ENCODE data around the gene GRK5.

The GRK5 gene

DNA sequence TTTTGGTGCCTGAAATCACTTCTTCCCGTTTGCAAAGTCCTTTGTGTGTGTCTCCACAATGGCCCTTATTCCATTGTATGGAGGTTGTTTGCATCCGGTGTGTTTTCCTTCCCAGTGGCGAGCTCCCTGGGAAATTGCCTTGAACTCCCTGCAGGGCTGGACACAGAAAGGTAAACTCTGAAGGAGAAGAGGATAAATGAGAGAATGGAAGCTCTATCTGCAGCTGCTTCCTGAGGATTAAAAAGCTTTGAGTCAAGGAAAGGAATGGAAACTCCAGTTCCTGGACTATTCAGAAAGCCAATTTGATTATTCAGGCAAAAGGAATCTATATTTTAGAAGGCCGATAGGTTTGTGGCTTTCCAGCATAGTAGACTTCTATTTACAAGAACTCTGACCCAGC lies 4.4 kb upstream of the GRK5 start:
- Histone ChIP-seq H3K9ac (ENCODE audit: low read depth, low read length, poor library complexity, severe bottlenecking) (no peak overlapping the region), H3F3A (ENCODE audit: low read depth) (no peaks in the 10 kb centered on the region), H3K9me2 (replicated peaks; ENCODE audit: low read depth, low read length) (no peaks in the 10 kb centered on the region), H2AFZ (ENCODE audit: low read length) (no peak overlapping the region), H3K4me3 (ENCODE audit: low read length, poor library complexity, severe bottlenecking) (no peak overlapping the region), H3K4me1 (ENCODE audit: insufficient read depth, low read length, poor library complexity, severe bottlenecking) (peaks cover 7% of the 10 kb centered on the region), H3K4me2 (ENCODE audit: low read depth, low read length, poor library complexity, severe bottlenecking) (no peak overlapping the region), H3K36me3 (ENCODE audit: insufficient read depth, low read length) (no peaks in the 10 kb centered on the region), H4K20me1 (ENCODE audit: insufficient read depth, low read length, poor library complexity, severe bottlenecking) (no peaks in the 10 kb centered on the region), H3K9me3 (ENCODE audit: insufficient read depth, low read depth, low read length) (no peaks in the 10 kb centered on the region), H3K27me3 (ENCODE audit: insufficient read depth, low read length, poor library complexity, severe bottlenecking) (no peaks in the 10 kb centered on the region), H3K79me2 (ENCODE audit: insufficient read depth, low read length) (peaks cover 4% of the 10 kb centered on the region; the same call in 1 of the 2 replicates)
- TF ChIP-seq EZH2phosphoT487 (IDR thresholded peaks at IDR 0.05; ENCODE audit: borderline replicate concordance): no peak
- TF ChIP-seq, protein P1, sequence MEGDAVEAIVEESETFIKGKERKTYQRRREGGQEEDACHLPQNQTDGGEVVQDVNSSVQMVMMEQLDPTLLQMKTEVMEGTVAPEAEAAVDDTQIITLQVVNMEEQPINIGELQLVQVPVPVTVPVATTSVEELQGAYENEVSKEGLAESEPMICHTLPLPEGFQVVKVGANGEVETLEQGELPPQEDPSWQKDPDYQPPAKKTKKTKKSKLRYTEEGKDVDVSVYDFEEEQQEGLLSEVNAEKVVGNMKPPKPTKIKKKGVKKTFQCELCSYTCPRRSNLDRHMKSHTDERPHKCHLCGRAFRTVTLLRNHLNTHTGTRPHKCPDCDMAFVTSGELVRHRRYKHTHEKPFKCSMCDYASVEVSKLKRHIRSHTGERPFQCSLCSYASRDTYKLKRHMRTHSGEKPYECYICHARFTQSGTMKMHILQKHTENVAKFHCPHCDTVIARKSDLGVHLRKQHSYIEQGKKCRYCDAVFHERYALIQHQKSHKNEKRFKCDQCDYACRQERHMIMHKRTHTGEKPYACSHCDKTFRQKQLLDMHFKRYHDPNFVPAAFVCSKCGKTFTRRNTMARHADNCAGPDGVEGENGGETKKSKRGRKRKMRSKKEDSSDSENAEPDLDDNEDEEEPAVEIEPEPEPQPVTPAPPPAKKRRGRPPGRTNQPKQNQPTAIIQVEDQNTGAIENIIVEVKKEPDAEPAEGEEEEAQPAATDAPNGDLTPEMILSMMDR (conservative IDR thresholded peaks at IDR 0.05; ENCODE audit: low read length): no peak

DNA sequence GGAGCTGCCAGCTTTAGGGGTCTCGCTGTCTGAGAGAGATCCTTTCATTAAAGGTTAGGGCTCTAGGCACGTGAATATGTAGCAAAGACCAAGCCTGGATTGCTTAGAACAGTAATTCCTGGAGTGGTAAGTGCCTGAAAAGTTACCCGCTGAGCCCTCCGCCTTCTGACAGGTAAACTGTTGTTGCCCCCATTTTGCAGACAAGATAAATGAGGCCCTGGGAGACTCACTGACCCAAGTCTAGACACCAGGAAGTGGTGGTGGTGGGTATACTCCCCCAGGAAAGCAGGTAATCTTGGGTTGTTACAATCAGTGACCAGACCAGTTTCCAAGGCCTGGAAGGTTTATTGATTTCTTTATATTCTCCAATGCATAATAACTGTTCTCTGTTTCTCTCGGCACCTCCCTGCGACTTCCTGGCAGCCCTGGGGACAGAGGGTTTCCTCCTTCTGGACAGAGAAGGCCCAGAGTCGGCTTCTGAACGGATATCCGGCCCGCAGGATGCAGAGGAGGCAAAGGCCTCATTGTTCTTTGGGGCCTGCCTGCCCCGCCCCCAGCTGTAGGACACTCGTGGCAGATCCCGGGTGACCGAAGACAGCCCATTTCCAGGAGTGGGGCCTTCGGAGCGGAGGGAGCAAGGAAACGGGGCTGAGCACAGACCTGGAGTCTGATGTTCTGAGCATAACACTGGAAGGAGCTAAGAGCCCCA lies 1.3 kb upstream of the GRK5 start:
- H4K20me1 ChIP-seq (ENCODE audit: insufficient read depth, low read length, poor library complexity, severe bottlenecking): no peaks in the 10 kb centered on the region
- no peaks in the 10 kb centered on the region for H3K9me3 ChIP-seq (ENCODE audit: insufficient read depth, low read depth, low read length)
- TF ChIP-seq, protein P1 (conservative IDR thresholded peaks at IDR 0.05; ENCODE audit: low read length): no peak
- TF ChIP-seq EZH2phosphoT487 (IDR thresholded peaks at IDR 0.05; ENCODE audit: borderline replicate concordance): no peak
- H3K79me2 ChIP-seq (ENCODE audit: insufficient read depth, low read length): peaks cover 35% of the 10 kb centered on the region
- peak overlapping the region; percentile 55 for H3K4me2 ChIP-seq (ENCODE audit: low read depth, low read length, poor library complexity, severe bottlenecking)
- peak overlapping the region; percentile 80 for H3K4me3 ChIP-seq (ENCODE audit: low read length, poor library complexity, severe bottlenecking)
- no peaks in the 10 kb centered on the region for H3K36me3 ChIP-seq (ENCODE audit: insufficient read depth, low read length)
- H3K9me2 ChIP-seq (replicated peaks; ENCODE audit: low read depth, low read length): no peaks in the 10 kb centered on the region
- peaks cover under 1% of the 10 kb centered on the region; the same call in 1 of the 2 replicates for H3F3A ChIP-seq (ENCODE audit: low read depth)
- no peak overlapping the region for H2AFZ ChIP-seq (ENCODE audit: low read length)
- H3K27me3 ChIP-seq (ENCODE audit: insufficient read depth, low read length, poor library complexity, severe bottlenecking): no peaks in the 10 kb centered on the region
- H3K9ac ChIP-seq (ENCODE audit: low read depth, low read length, poor library complexity, severe bottlenecking): peak overlapping the region; percentile 73
- H3K4me1 ChIP-seq (ENCODE audit: insufficient read depth, low read length, poor library complexity, severe bottlenecking): peaks cover 27% of the 10 kb centered on the region

DNA sequence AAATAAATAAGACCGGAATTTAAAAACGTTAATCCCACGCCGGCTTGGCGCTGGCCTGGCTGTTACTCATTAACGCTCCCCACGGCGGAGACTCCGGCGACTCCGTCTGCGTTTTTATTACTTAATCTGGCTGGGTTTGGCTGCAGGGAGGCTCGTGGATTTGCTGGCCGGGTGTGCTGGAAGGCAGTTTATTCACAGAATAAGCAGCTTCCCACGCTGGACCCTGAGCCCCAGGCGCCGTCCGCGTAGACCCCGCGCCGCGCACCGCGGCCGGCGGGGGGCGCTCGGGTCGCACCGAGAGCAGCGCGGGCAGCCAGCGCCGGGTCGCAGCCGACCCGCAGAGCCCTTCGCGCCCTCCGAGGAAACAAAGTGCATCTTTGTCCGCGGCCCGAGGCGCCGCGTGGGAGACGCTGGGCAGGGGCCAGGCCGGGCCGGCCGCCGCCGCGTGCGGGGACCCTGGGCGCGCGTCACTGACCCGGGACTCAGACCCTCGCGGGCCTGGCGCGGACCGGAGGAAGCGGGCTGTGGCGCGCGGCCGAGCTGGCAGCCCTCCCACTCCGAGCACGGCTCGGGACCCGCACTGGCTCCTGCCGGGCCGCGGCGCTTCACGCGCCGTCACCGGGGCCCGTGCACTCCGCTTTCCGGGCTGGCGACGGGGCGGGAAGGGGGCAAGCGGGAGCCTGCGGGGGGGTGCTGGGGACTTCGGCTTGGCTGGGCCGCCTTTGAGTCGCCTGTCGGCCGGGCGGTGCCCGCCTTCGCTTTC lies 587 bp upstream of the GRK5 start:
- H3K27me3 ChIP-seq (ENCODE audit: insufficient read depth, low read length, poor library complexity, severe bottlenecking): no peaks in the 10 kb centered on the region
- no peaks in the 10 kb centered on the region for H3K36me3 ChIP-seq (ENCODE audit: insufficient read depth, low read length)
- no peaks in the 10 kb centered on the region for H3K9me2 ChIP-seq (replicated peaks; ENCODE audit: low read depth, low read length)
- peaks cover 8% of the 10 kb centered on the region for H3F3A ChIP-seq (ENCODE audit: low read depth)
- H2AFZ ChIP-seq (ENCODE audit: low read length): peak overlapping the region; percentile 82
- H3K4me2 ChIP-seq (ENCODE audit: low read depth, low read length, poor library complexity, severe bottlenecking): peak overlapping the region; percentile 55
- peak overlapping the region; percentile 80 for H3K4me3 ChIP-seq (ENCODE audit: low read length, poor library complexity, severe bottlenecking)
- H3K9ac ChIP-seq (ENCODE audit: low read depth, low read length, poor library complexity, severe bottlenecking): peak overlapping the region; percentile 73
- no peaks in the 10 kb centered on the region for H3K9me3 ChIP-seq (ENCODE audit: insufficient read depth, low read depth, low read length)
- H3K79me2 ChIP-seq (ENCODE audit: insufficient read depth, low read length): peaks cover 41% of the 10 kb centered on the region
- H4K20me1 ChIP-seq (ENCODE audit: insufficient read depth, low read length, poor library complexity, severe bottlenecking): no peaks in the 10 kb centered on the region
- TF ChIP-seq EZH2phosphoT487 (IDR thresholded peaks at IDR 0.05; ENCODE audit: borderline replicate concordance): no peak
- TF ChIP-seq, protein P1 (conservative IDR thresholded peaks at IDR 0.05; ENCODE audit: low read length): peak; percentile 73
- peaks cover 34% of the 10 kb centered on the region for H3K4me1 ChIP-seq (ENCODE audit: insufficient read depth, low read length, poor library complexity, severe bottlenecking)

Data from Loucy (cell line).